ENCODE results near the gene CLTA. TPM values are rescaled to one million over a fixed set of nuclear protein-coding genes. Genes with fewer than 3 reads are reported as not detected.
"Not testable (repeated sequence)": the region's sequence is repeated elsewhere in the genome, so short reads cannot be mapped to it uniquely, and the experiment has no call there.

CLTA gene
- total RNA-seq, 1 experiment from 2014 or later: 447 TPM

DNA sequence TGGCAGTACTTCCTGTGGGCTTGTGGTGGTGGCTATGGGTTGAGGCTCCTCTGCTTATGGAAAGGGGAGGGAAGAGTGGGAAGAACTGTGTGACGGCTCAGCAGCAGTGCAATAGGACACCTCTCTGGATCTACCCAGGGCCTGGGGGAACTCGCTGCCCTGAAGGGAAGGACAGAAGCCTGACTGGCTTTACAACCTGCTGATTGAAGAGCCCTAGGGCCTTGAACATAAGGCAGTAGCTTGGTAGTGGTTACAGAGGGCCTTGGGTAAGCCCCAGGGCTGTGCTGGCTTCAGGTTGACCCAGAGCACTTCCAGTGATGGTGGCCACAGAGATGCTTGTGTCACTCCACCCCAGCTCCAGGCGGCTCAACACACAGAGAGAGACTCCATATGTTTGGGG is 16.0 kb upstream of the CLTA start:
- DNase-seq (ENCODE audit: low read depth): no peak
- in situ Hi-C loops (cut with HindIII; ENCODE audit: low pct_unique_long_range_greater_than_20kb, low sequenced_read_pairs): no loop called here

DNA sequence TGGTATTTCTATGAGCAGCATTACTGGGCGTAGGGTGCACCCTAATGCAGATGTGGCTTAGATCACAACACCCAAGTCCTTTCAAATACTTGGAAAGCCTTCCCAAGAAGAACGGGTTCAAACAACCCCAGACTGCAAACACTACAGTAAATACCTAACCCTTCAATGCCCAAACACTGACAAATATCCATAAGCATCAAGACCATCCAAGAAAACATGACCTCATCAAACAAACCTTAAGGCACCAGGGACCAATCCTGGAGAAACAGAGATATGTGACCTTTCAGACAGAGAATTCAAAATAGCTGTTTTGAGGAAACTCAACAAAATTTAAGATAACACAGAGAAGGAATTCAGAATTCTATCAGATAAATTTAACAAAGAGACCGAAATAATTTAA is 15.5 kb upstream of the CLTA start:
- DNase-seq (ENCODE audit: low read depth); in situ Hi-C loops (cut with HindIII; ENCODE audit: low pct_unique_long_range_greater_than_20kb, low sequenced_read_pairs): not testable (repeated sequence)

DNA sequence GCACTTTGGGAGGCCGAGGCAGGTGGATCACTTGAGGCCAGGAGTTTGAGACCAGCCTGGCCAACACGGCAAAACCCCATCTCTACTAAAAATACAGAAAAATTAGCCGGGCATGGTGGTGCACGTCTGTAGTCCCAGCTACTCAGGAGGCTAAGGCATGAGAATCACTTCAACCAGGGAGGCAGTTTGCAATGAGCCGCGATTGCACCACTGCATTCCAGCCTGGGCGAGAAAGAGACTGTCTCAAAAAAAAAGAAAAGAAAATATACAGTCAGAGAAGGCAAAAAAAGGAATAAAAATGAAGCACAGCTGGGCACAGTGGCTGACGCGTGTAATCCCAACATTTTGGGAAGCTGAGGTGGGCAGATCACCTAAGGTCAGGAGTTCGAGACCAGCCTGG is 14.2 kb upstream of the CLTA start:
- in situ Hi-C loops (cut with HindIII; ENCODE audit: low pct_unique_long_range_greater_than_20kb, low sequenced_read_pairs); DNase-seq (ENCODE audit: low read depth): not testable (repeated sequence)

DNA sequence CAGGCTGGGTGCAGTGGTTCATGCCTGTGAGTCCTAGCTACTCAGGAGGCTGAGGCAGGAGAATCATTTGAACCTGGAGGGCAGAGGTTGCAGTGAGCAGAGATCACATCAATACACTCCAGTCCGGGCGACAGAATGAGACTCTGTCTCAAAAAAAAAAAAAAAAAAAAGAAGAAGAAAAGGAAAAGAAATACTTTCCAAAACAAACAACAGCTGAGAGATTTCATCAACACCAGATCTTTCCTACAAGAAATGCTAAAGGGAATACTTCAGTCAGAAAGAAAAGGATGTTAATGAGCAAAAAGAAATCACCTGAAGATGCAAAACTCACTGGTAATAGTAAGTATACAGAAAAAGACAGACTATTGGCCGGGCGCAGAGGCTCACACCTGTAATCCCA is 13.2 kb upstream of the CLTA start:
- in situ Hi-C loops (cut with HindIII; ENCODE audit: low pct_unique_long_range_greater_than_20kb, low sequenced_read_pairs): no loop called here

DNA sequence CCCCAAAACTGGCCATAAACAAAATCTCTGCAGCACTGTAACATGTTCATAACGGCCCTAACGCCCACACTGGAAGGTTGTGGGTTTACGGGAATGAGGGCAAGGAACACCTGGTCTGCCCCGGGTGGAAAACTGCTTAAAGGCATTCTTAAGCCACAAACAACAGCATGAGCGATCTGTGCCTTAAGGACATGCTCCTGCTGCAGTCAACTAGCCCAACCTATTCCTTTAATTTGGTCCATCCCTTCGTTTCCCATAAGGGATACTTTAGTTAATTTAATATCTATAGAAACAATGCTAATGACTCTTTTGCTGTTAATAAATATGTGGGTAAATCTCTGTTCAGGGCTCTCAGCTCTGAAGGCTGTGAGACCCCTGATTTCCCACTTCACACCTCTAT is 10.5 kb upstream of the CLTA start:
- DNase-seq (ENCODE audit: low read depth); in situ Hi-C loops (cut with HindIII; ENCODE audit: low pct_unique_long_range_greater_than_20kb, low sequenced_read_pairs): not testable (repeated sequence)

More for the DNA sequence above, 13.2 kb upstream of the CLTA start:
- no peak for DNase-seq (ENCODE audit: low read depth)

DNA sequence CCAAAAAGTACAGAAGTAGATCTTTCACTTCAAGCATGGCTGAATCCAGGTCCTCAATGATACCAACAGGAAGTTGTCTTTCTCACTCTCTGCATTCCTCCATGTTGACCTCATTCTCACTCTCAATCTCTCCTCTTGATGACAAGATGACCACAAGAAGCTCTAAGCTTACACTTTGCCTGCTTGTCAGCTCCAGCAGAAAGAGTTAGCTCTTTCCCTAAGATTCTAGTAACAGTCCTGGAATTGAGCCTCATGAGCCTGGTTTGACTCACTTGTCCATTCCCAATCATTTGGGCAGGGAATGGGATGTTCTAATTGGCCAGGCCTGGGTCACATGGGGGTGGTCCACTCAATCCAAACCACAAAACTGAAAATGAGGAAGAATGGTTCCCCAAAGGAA is 3.3 kb upstream of the CLTA start:
- DNase-seq (ENCODE audit: low read depth): peak; percentile 20

DNA sequence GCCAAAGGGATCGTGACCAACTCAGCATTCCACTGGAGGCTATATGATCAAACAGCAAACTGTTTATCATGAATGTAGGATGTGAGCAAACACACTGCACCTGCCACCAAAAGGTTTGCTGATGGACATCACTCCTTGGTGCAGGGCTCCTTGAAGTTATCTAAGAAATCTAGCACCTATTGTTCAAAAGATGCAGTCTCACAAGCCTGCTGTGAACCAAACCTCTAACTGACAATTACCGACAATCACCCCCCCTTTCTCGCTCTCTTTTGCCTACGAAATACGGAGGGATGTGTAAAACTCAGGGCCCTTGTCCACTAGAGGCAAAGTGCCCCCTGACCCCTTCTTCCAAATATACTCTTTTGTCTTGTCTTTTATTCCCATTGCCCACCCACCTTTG is 2.5 kb upstream of the CLTA start:
- in situ Hi-C loops (cut with HindIII; ENCODE audit: low pct_unique_long_range_greater_than_20kb, low sequenced_read_pairs): no loop called here
- DNase-seq (ENCODE audit: low read depth): no peak

More for the DNA sequence above, 3.3 kb upstream of the CLTA start:
- in situ Hi-C loops (cut with HindIII; ENCODE audit: low pct_unique_long_range_greater_than_20kb, low sequenced_read_pairs): no loop called here

DNA sequence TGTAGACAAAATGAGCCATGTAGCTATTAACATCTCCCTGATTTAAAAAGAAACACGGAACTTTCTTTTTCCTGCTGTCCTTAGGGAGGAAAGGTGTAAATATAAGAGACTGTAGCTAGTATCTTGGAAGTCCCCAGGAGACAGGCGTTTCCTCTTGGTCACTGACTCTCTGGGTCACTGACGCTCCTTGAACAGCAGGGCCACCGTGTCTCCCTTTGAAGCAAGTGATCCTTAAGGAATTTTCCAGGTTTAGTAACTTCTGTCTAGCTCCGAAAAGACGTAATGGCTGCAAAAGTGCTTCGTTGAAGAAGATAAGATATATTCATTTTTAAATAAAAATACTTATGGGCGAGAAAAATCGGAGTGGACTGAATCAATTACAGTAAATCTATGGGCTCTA is 745 bp upstream of the CLTA start:
- DNase-seq (ENCODE audit: low read depth): peak; percentile 21
- in situ Hi-C loops (cut with HindIII; ENCODE audit: low pct_unique_long_range_greater_than_20kb, low sequenced_read_pairs): no loop called here

DNA sequence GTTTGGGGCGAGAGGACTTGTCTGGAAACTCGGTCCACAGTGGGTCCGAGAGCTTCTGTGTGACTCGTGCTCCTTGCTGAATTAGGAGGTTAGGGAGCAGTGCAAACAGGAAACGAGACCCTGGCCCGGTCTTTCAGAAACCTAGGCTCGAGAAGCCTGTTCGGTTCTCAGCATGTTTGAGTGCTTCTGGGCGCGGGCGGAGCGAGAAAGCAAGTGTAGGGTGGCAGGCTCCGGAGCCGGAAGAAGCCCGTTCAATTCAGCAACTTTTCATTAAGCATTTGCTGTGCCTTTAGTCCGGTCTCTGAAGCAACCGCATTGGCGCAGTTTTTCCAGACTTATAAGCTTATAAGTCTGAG is 547 bp downstream of the CLTA start:
- no peak for DNase-seq (ENCODE audit: low read depth)
- in situ Hi-C loops (cut with HindIII; ENCODE audit: low pct_unique_long_range_greater_than_20kb, low sequenced_read_pairs): no loop called here

DNA sequence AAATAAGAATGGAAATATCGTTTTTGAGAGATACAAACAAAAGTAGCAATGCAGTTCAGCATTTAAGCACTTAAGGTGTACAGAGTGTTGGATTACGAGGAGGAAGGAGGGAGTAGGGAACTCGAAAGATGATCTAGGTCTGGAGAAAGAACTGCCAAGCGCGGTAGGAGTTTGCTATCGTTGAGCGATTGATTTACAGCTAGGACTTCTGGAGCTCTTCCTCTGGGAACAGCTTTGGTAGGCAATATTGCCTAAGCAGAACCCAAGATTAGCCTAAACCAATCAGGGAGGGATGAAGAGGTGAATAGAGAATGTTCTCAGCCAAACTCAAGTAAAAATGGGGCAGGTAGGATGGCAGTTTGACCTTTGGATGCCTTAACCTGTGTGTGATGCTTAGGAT is 965 bp downstream of the CLTA start:
- in situ Hi-C loops (cut with HindIII; ENCODE audit: low pct_unique_long_range_greater_than_20kb, low sequenced_read_pairs): no loop called here
- DNase-seq (ENCODE audit: low read depth): no peak

DNA sequence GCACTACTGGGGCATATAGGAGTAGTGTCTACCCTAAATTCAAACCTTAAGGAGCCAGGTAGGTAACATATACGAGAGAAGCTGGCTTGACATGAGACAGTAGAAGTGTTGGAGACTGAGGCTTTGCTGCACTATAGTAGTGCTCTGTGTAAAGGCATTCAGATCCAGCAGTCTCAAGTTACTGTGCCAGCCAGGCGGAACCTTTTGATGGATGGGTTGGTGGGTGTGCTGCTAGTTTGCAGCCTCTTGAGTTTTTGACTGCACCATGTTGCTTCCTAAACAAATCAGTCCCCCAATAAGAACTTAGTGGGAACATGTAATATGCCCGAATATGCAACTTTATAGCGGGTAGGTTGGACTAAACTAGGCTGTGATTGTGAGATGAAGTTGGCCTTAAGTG is 1.5 kb downstream of the CLTA start:
- DNase-seq (ENCODE audit: low read depth): no peak
- in situ Hi-C loops (cut with HindIII; ENCODE audit: low pct_unique_long_range_greater_than_20kb, low sequenced_read_pairs): no loop called here

DNA sequence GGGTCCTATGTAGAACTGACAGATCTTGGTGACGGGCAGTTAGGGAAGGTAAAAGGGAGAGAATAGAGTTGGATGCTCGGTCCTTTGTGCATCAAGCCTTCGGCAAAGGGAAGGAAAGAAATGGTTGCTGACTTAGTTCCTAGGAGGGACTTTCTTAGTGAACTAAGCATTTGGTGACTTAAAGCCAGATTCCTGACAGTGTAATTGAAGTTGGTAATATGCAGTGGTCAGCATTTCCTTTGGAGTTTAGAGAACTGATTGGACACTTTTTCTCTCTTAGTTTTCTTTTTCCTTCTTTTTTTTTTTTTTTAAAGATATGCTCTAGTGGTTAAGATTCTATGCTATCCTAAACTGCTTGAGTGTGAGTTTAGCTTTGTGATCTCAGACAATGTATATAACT is 2.3 kb downstream of the CLTA start:
- no peak for DNase-seq (ENCODE audit: low read depth)
- in situ Hi-C loops (cut with HindIII; ENCODE audit: low pct_unique_long_range_greater_than_20kb, low sequenced_read_pairs): no loop called here

DNA sequence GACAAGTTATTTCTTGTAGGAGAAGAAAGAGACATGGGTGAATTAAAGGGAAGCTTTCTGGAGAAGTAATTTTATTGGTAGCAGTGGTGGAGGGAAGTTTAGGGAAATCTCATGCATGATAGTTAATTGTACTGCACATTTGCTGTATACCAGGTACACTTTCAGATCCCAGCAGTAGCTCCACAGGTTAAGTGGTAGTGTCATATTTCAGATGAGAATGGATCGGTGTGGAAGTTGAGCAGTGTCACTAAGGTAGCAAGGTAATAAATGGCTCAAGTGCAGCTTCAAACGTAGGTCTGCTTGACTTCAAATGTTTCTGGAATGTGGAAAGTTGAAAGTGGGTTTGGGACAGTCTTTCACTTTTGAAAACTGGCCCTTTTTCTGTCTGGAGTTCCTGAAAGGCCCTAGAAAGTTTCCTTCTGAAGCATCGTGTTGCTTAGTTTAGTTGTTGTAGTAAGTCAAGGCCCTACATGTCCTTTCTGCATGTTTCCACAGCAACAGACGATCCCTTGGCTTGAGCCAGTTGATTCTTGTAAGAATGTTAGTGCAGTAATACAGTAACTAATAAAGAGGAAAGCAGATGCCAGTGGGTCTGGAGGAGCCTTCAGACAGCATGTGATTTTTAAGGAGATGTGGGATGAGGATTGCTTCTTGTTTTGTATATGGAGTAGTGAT is 3.7 kb downstream of the CLTA start:
- in situ Hi-C loops (cut with HindIII; ENCODE audit: low pct_unique_long_range_greater_than_20kb, low sequenced_read_pairs): no loop called here
- no peak for DNase-seq (ENCODE audit: low read depth)

DNA sequence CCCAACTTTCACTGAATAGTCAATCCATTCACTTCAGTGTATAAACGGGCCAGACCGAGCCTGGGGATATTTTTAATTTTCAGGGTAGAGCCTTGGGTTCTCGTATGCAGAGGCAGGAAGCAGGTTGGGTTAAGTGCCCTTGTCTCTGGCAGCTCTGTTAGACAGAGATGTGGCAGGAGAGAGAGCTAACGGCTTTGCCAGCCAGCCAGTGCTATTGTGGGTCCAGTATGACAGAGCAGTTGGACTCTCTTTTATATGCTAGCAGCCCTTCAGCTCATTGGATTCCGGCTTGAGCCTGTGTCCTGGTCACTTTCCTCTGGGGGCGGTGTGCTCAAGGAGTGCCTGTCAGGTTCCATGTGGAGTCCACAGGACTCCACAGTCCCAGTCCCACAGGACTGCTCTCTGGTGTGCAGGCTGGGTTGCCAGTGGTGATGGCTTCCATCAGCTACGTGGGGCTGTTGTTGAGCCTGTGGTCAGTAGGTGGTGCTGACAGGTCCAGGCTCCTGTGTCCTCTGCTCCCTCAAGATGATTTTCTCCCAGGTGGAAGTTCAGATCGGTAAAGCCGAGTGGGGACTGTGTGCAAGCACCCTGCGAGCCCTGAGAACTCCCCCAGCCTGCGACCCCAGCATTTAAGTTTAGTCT is 14.3 kb downstream of the CLTA start:
- no peak for DNase-seq (ENCODE audit: low read depth)
- in situ Hi-C loops (cut with HindIII; ENCODE audit: low pct_unique_long_range_greater_than_20kb, low sequenced_read_pairs): no loop called here

DNA sequence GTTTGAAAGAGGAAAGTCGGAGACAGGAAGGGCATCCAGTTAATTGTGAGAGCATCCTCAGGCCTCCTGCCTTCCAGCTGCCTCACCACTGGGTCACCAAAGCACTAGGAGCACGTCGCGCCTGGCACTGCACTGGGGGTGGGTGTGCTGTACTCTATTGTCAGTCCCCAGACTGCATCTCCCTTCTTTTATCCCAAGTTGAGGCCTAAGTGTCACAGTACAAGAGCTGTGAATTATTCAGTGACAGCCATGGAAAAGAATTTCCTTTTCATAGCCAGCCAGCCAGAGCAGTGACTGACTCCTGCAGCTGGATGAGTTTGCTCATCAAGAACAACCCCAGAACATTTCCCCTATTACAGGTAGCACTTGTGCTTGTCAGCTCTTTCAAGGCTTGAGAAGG is 16.3 kb downstream of the CLTA start:
- in situ Hi-C loops (cut with HindIII; ENCODE audit: low pct_unique_long_range_greater_than_20kb, low sequenced_read_pairs): no loop called here
- no peak for DNase-seq (ENCODE audit: low read depth)

DNA sequence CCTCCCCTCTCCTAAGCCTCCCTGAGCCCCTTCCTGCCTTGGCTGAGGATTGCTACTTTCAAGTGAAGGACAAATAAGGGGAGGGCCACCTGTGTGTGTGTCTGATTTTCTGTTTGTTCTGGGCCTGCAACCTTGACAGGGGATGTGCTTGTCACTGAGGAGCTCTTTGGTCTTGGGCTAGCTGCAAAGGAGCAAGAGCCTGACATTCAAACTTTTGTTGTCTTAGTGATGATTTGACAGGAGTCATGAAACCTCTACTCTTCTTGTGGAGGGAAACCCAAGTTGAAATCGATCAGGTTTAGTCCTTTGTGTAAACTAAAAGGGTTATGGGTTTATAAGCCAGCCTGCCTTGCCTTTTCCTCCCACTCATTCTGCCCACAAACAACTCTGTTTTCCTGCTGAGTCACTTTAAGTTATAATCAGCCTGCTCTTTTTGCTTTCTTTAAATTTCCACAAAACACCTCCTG is 16.9 kb downstream of the CLTA start:
- in situ Hi-C loops (cut with HindIII; ENCODE audit: low pct_unique_long_range_greater_than_20kb, low sequenced_read_pairs): no loop called here
- no peak for DNase-seq (ENCODE audit: low read depth)

DNA sequence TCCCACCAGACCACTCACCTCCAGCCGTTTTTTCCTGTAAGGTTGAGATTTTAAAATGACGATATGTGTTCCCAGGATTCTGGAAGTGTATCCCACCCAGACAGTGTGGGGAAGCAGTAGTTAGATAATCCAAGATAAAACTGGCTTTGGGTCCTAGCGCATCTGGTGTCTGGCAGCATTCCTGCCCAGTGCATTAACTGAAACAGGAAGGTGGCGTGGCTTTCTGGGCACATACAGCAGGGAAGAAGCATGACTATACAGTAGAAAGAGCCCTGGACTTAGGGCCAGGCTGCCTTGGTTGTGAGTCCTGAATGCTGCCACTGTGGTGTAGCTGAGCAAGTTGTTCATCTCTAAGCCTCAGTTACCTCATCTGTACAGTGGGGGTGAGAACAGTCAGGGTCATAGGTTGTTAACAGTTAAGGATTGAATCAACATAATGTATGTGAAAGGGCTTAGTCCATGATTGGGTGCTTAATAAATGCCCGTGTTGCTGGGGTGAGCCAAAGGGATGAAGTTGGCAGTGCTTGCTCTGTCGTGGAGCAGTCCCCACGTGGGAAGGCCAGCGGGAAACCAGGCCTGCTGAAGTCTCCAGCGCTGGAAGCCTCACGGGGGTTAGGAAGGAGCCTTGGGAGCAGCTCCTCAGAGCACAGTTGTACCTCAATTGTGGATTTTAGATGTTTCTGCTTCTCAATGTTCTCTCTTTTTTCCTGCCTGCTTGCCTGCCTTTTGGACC is 18.0 kb downstream of the CLTA start:
- in situ Hi-C loops (cut with HindIII; ENCODE audit: low pct_unique_long_range_greater_than_20kb, low sequenced_read_pairs): no loop called here

DNA sequence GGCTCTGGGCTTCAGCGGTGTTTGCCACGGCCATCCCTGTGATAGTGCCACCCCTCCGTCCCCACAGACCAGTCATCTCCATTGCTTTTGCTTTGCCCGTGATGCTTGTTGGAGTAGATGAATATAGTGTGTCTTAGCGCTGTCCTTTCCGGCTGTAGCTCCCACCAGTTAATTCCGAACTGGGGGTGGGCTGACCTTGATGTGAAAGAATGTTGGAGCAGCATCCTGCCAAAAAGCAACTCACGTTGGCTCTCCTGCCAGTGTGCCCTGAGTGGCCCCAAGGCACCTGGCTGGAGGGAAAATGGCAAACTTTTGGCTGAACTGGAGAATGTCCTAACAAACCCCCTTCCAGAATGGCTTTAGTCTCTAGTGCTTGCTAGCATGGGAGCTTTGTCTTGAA is 20.0 kb downstream of the CLTA start:
- no peak for DNase-seq (ENCODE audit: low read depth)
- in situ Hi-C loops (cut with HindIII; ENCODE audit: low pct_unique_long_range_greater_than_20kb, low sequenced_read_pairs): no loop called here

More for the DNA sequence above, 18.0 kb downstream of the CLTA start:
- DNase-seq (ENCODE audit: low read depth): no peak

DNA sequence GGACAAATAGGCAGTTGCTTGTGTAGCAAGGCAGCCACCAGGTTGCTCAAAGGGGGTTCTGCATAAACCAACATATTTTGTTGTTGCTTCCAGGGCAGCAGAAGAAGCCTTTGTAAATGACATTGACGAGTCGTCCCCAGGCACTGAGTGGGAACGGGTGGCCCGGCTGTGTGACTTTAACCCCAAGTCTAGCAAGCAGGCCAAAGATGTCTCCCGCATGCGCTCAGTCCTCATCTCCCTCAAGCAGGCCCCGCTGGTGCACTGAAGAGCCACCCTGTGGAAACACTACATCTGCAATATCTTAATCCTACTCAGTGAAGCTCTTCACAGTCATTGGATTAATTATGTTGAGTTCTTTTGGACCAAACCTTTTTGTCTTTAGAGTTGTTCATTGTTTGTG is 20.8 kb downstream of the CLTA start:
- DNase-seq (ENCODE audit: low read depth): no peak
- in situ Hi-C loops (cut with HindIII; ENCODE audit: low pct_unique_long_range_greater_than_20kb, low sequenced_read_pairs): no loop called here

Measured in Caki2 (cell line).